ENCODE data around the gene NT5E.
"Not testable (repeated sequence)": the region's sequence is repeated elsewhere in the genome, so short reads cannot be mapped to it uniquely, and the experiment has no call there.

The NT5E gene

GRCh38 chr6:85506441-85507093 is 56.7 kb downstream of the NT5E start:
- DNase-seq = no peak
- Histone ChIP-seq H3K4me3 (no peak overlapping the region), H3K4me1 (no peaks in the 10 kb centered on the region), H3K36me3 (peaks cover 29 to 33% (median 31%) of the 10 kb centered on the region in 3 donors), H3K9me3 (no peaks in the 10 kb centered on the region), H3K27me3 (no peaks in the 10 kb centered on the region), H3K27ac (no peak overlapping the region)
- TF ChIP-seq CTCF (IDR thresholded peaks at IDR 0.05) = no peak
- intact Hi-C loops (cut with DNase I; ENCODE audit: low total_unique reads) = no loop called here

- intact Hi-C loops (cut with DNase I; ENCODE audit: low total_unique reads) = no loop called here
Measured at GRCh38 chr6:85516168-85516567, 66.3 kb downstream of the NT5E start.

DNA sequence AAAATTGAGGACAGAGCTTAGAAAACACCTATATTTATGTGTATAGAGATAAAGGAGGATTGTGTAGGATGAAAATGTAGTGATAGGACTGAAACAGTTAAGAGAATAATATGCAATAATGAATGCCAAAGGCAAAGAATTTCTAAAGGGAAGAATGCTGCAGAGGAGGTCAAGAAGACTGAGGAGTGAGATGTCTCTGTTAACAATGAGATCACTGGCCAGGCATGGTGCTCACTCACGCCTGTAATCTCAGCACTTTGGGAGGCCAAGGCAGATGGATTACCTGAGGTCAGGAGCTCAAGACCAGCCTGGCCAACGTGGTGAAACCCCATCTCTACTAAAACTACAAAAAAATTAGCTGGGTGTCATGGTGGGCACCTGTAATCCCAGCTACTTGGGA is 74.4 kb downstream of the NT5E start:
- H3K9me3 ChIP-seq; H3K27ac ChIP-seq; H3K27me3 ChIP-seq; H3K4me1 ChIP-seq; H3K4me3 ChIP-seq; DNase-seq; intact Hi-C loops (cut with DNase I; ENCODE audit: low total_unique reads): not testable (repeated sequence)
- peaks cover 37 to 73% (median 40%) of the 10 kb centered on the region in 3 donors for H3K36me3 ChIP-seq

More at GRCh38 chr6:85516168-85516567, 66.3 kb downstream of the NT5E start:
- no peak for TF ChIP-seq CTCF (IDR thresholded peaks at IDR 0.05)
- no peaks in the 10 kb centered on the region for H3K27me3 ChIP-seq
- no peak overlapping the region for H3K27ac ChIP-seq
- peaks cover 39 to 61% (median 43%) of the 10 kb centered on the region in 3 donors for H3K36me3 ChIP-seq
- DNase-seq = no peak
- H3K4me3 ChIP-seq = no peak overlapping the region
- H3K9me3 ChIP-seq = no peaks in the 10 kb centered on the region
- H3K4me1 ChIP-seq = no peaks in the 10 kb centered on the region

GRCh38 chr6:85537055-85537494 is 87.2 kb downstream of the NT5E start:
- Histone ChIP-seq H3K27me3 (no peaks in the 10 kb centered on the region), H3K9me3 (no peaks in the 10 kb centered on the region), H3K4me3 (no peak overlapping the region), H3K4me1 (peaks cover 0 to 8% (median 0%) of the 10 kb centered on the region in 4 donors), H3K27ac (peak overlapping the region in 1 of 2 donors; percentile 5), H3K36me3 (peaks cover 21 to 23% (median 22%) of the 10 kb centered on the region in 3 donors)
- DNase-seq = no peak
- TF ChIP-seq CTCF (IDR thresholded peaks at IDR 0.05) = peak; percentile 24 to 60
- intact Hi-C loops (cut with DNase I; ENCODE audit: low total_unique reads) = loop anchor here (5.0 kb wide), 1 partner anchor 185 kb away; no protein-coding TSS in a partner anchor

- Histone ChIP-seq H3K27me3 (no peaks in the 10 kb centered on the region), H3K4me1 (no peaks in the 10 kb centered on the region), H3K9me3 (no peaks in the 10 kb centered on the region), H3K27ac (no peak overlapping the region), H3K36me3 (peaks cover 37 to 54% (median 51%) of the 10 kb centered on the region in 3 donors), H3K4me3 (no peak overlapping the region)
- intact Hi-C loops (cut with DNase I; ENCODE audit: low total_unique reads) = no loop called here
- no peak for TF ChIP-seq CTCF (IDR thresholded peaks at IDR 0.05)
- DNase-seq = no peak
Measured at GRCh38 chr6:85544776-85545175, 94.9 kb downstream of the NT5E start.

Measured in tibial artery (tissue), 4 donors.